ENCODE results near the gene DUSP14.
"Not testable (repeated sequence)": the region's sequence is repeated elsewhere in the genome, so short reads cannot be mapped to it uniquely, and the experiment has no call there.

The DUSP14 gene, protein sequence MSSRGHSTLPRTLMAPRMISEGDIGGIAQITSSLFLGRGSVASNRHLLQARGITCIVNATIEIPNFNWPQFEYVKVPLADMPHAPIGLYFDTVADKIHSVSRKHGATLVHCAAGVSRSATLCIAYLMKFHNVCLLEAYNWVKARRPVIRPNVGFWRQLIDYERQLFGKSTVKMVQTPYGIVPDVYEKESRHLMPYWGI

DNA sequence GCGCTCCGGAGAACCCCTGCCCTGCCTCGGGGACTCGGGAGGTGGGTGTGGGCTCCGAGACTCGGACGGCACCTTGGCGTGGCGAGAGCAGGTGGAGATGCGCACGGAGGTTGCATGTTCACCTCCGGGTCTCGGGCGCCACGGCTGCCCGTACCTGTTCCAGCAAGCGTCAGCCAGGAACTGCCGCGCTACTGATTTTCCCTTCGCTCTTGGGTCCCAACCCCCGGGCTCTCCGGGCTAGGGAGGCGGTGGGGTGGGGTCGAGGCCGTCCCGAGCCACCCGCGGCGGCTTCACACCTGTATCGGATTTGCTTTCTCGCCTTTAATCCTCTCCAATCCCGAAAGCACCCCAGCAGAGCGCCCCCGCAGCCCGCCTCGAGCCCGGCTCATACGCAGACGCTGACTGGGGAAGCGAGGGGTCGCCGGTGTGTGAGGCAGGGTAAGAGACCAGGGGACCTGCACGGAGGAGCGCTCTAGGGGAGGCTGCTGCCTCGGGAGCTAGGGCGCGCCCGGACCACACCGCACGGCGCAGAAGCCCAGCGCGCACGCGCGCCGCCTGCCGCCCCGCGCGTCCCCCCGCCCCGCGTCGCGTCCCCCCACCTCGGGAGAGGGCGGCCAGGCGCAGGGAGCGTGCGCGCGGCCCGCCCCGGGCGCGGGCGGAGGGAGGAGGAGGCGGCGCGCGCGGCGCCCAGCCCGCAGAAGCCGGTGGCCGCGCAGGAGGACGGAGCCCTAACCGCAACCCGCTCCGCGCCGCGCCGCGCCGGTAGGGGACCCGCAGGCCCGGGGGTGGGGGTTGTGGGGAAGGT, at the start of gene DUSP14:
TSS of gene DUSP14 (plus strand) at position 695 of the 805 bp plus-strand sequence. CDS start 22,382 bp downstream, outside the sequence.
- no peak for FAIRE-seq

DNA sequence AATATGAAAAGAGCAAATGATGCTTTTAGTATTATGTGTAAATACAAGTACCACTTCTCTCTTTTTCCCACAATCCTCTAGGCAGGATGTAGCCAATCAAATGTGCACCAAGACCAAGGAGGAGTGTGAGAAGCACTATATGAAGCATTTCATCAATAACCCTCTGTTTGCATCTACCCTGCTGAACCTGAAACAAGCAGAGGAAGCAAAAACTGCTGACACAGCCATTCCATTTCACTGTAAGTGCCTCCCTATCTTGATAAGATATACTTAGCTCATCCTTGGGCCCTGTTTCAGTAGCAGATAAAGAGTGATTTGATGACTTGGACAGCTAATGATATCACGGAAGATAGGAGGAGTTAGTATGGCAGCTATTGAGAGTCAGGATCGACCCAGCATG, 49.3 kb upstream of the DUSP14 start:
- FAIRE-seq: no peak

DNA sequence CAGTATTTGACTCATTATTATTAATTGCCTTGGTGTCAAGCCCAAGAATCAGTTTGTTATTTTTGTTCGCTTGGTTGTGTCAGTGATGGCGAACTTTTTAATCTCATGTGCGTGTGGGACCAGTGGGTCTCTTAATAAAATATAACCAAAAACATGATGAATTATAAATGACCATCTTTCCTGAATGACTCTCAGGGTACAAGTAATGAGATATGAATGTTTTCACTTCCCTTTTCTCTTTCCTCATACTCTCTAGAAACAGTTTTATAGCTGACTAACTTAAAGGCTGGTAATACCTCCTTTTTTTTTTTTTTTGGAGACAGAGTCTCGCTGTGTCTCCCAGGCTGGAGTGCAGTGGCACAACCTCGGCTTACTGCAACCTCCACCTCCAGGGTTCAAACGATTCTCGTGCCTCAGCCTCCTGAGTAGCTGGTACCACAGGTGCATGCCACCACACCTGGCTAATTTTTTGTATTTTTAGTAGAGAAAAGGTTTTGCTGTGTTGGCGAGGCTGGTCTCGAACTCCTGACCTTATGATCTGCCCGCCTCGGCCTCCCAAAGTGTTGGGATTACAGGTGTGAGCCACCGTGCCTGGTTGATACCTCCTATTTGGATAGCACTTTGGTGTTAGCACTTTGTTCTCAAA, 48.2 kb upstream of the DUSP14 start:
- FAIRE-seq: not testable (repeated sequence)

DNA sequence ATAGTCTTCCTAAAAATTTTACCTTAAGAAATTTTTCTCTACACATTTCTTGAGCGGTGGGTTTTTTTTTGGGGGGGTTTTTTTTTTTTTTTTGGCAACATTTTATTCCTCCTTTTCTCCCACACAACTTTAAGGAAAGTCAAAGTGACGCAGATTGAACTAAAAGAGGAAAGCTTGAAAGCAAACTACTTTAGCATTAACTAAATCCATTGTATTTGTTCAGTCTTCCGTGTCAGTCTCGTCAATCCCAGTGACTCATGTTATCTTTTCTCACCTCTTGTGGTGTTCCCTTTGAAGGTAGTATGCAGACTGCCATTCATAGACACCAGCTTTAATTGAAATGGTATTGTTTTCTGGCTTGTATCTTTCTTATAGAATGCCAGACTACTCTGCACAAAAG, 43.7 kb upstream of the DUSP14 start:
- FAIRE-seq: no peak

DNA sequence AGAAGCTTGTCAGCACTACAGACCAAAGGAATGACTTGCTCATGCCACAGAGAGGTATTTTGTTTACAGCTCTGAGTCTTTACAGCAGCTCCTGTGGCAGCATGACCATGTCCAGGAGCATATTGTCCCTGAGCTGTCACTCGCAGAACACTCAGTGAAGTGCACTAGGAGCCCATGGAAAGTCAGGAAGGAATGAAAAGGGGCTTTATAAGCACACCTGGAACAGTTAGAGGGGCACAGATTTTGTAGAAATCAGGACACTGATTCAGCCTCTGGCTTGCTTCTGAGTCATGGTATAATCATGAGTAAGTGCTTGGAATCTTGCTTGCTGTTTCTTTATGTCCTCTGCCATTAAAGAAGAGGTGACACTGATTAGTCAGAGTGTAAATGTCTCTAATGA, 42.0 kb upstream of the DUSP14 start:
- FAIRE-seq: no peak

- no peak for FAIRE-seq
These were observed 39.6 kb upstream of the DUSP14 start for GRCh38 chr17:37450112-37450511.

- not testable (repeated sequence) for FAIRE-seq
These were observed 31.9 kb upstream of the DUSP14 start for GRCh38 chr17:37457801-37458200.

- no peak for FAIRE-seq
These were observed 30.9 kb upstream of the DUSP14 start for GRCh38 chr17:37458805-37459204.

DNA sequence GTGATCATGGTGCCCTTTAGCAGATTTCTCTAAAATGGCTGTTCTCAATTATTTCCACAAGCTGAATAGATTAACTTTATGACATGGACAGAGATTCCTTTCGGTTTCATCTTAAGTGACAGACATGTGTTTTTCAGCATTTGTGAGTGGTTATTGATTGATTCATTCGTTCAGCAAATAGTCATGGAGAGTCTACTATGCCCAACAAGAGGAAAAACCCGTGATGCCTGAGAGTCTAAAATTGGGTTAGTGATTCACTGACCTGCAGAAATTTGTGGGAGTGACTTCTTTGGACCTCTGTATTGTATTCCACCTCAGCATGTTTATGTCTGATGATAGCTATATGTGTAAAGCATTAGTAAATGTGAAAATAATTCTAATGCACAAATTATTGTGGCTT, 28.0 kb upstream of the DUSP14 start:
- FAIRE-seq: no peak

DNA sequence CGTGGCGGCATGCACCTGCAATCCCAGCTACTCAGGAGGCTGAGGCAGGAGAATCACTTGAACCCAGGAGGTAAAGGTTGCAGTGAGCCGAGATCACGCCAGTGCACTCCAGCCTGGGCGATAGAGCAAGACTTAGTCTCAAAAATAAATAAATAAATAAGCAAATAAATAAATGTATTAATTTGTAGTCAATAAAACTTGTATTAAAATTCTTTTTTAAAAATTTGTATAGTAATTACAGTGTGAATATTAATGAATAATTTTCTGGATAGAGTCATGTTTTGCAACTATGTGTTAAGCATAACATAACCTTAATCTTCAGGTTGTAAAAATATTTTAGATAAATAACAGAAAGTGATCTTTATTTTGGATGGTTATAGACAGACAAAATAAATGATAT, 27.2 kb upstream of the DUSP14 start:
- FAIRE-seq: no peak

DNA sequence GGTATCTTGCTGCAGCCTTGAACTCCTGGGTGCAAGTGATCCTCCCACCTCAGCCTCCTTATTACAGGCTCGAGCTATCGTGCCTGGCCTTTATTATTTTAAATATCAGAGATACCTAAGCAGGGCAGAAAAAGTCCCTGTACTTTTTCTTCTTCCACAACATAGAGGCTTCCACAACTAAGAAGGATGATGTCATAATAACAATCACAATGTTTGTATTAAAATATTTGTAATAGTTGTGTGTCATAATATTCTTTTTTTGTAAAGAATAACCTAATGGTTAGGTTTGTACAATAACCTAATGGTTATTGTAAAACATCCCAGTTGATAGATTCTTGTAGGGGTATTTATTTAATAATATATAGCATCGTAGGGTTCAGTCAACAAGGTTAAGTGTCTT, 26.7 kb upstream of the DUSP14 start:
- FAIRE-seq: no peak

GRCh38 chr17:37465069-37465616, 24.5 kb upstream of the DUSP14 start:
- no peak for FAIRE-seq

DNA sequence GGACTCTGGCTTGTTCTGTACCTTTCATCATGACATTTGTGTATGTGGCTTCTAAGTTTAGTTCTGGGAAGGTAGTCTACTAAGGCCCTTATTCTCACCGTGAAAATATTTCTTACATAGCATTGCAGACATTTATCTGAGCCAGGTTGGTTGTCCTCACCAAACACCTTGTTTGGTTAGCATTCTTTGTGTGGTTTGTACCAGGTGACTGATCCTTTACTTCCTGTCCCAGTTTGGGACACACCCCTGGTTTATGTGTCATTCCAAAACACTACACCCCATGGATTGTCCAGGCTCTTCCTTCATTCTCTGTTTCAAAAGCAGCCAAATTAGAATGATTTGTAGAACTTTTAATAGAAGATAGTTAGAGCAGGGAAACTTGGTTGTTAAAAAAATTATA, 23.2 kb upstream of the DUSP14 start:
- FAIRE-seq: no peak

- FAIRE-seq: no peak
These were observed 19.5 kb upstream of the DUSP14 start for GRCh38 chr17:37470181-37470580.

- no peak for FAIRE-seq
These were observed 13.8 kb upstream of the DUSP14 start for GRCh38 chr17:37475731-37476420.

GRCh38 chr17:37476431-37477120, 13.1 kb upstream of the DUSP14 start:
- no peak for FAIRE-seq

DNA sequence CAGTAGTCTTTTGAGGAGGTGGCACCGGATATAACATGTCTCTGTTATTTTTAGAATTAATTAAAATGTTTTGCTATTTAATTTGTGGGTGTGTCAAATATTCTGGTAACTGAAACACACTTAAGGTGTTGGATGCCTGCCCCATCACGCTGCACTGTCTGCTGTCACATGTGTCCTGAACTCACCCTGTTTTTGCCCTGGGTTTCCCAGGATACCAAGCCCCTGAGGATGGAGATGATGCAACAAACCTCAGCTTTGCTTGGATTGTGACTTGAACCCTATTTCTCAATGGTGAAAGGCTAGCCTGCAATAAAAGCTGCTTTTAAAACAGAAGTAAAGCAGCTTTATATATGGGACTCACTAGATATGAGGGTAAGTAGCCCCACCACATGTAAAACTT, 11.5 kb upstream of the DUSP14 start:
- no peak for FAIRE-seq

- FAIRE-seq: no peak
These were observed 10.7 kb upstream of the DUSP14 start for GRCh38 chr17:37479025-37479424.

DNA sequence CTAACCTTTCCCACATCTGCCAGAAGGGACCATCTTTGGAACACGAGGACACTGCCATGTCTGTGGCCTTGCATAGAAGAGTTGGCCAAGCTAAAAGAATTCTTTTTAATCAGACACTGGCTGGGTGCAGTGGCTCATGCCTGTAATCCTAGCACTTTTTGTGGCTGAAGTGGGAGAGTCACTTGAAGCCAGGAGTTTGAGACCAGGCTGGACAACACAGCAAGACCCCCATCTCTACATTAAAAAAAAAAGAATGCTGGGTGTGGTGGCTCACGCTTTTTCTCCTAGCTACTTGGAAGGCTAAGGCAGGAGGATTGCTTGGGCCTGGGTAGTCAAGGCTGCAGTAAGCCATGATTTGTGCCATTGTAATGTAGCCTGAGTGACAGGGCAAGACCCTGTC, 9.3 kb upstream of the DUSP14 start:
- FAIRE-seq: no peak

- FAIRE-seq: no peak
These were observed 8.6 kb upstream of the DUSP14 start for GRCh38 chr17:37481001-37481665.

- no peak for FAIRE-seq
These were observed 6.2 kb upstream of the DUSP14 start for GRCh38 chr17:37483311-37484039.

Data from A204.1 (cell line).